Adipose tissue (tissue), 3 donors: ENCODE data around the gene TPPP. TPM values are rescaled to one million over a fixed set of nuclear protein-coding genes. Genes with fewer than 3 reads are reported as not detected.

Experiments used
- polyA plus RNA-seq, 3 donors: library from polyadenylated mRNA; stranded (reverse); fragments of 200-250 nt; gene quantifications; one replicate each; pipeline ENCODE4 v1.2.3, GENCODE V29; 2013
- donor health status: healthy with polysubstance abuse.
- donor health status: Bipolar disorder and iron deficiency.
- donor health status: healthy.

TPPP gene
- polyA plus RNA-seq, 3 donors: 1.2 to 3.1 (median 2.7) TPM

Other genes starting within 250 kb of the TPPP start
- 1 to 10 TPM in 2 of 3 donors, under 1 TPM in 1; 0.45 to 3.1 (median 1.5) TPM for gene SLC9A3, start 168.9 kb downstream of the TPPP start, polyA plus RNA-seq
- gene CEP72, start 81.0 kb downstream of the TPPP start, polyA plus RNA-seq: 1 to 10 TPM; 1.5 to 2.9 (median 2.6) TPM
- gene ZDHHC11B, start 91.4 kb upstream of the TPPP start, polyA plus RNA-seq: 1 to 10 TPM; 1.1 to 4.4 (median 2.7) TPM
- gene ZDHHC11, start 157.6 kb upstream of the TPPP start, polyA plus RNA-seq: 1 to 10 TPM; 3.1 to 5.1 (median 4.4) TPM
- gene BRD9, start 199.4 kb upstream of the TPPP start, polyA plus RNA-seq: 10 to 100 TPM; 15.6 to 27.6 (median 24.3) TPM
- gene TRIP13, start 199.5 kb upstream of the TPPP start, polyA plus RNA-seq: 1 to 10 TPM in 2 of 3 donors, under 1 TPM in 1; 0.58 to 1.5 (median 1.5) TPM